IPS DF 4.7 (cell line): ENCODE results near the gene MAPKAPK2.

Experiments
- DNase-seq: peaks from one replicate; pipeline ENCODE4 v3.0.0-alpha.2; 2013; ENCODE audit warnings: low spot score; ENCODE audit errors: extremely low read depth

Gene MAPKAPK2

DNA sequence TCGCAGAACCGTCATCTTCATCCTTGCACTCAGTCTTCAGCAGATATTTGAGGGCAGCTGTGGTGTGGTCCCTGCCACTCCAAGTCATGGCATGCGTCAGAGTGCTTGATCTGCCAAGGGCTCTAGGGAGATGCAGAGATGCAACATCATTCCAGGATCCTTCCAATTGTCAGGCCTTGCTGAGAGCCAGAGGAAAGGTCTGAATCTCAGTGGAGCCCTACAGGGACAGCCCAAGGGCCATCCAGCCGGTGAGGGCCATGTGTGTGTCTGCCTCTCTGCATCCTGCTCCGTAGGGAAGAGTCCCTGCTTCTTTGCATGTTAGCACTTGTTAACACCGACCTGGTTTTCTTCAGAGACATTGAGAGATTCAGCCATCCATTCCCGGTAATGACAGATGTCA, 17.6 kb downstream of the MAPKAPK2 start:
- no peak for DNase-seq

DNA sequence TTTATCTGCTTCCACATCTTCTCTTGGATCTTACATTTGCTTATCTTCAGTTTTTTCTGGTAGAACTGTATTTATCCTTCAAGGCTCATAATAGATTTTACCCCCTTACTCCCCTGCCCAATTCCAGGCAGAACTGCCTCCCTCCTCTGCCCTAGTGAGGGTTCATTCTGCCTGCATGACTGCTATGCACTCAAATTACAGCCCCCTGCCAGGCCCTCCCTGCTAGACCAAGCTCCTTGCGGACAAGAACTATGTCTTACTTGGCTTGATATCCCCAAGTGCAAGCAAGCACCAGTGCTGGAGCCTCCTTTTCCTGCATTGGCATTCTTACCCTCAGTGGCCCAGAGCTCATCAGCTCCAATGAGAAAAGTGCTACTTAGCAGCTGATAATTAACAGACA, 18.1 kb downstream of the MAPKAPK2 start:
- DNase-seq = no peak

DNA sequence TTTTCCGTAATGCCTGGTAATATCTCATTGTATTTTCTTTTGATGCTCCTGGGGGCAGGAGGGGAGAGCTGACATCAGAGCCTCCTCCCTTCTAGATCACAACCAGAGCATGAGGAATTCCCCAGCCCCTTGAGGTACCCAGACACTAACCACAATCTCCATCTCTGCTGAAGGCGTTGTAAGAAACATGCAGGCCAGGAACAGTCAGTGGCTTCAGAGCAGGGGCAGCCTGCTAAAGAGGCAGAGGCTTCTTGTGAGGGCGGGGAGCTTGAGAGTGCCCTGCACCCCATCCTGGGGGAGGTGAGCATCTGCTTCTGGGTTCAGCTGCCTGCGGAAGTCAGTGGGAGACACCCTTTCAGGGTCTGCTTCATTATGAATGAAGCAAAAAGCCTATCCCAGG, 19.0 kb downstream of the MAPKAPK2 start:
- no peak for DNase-seq

DNA sequence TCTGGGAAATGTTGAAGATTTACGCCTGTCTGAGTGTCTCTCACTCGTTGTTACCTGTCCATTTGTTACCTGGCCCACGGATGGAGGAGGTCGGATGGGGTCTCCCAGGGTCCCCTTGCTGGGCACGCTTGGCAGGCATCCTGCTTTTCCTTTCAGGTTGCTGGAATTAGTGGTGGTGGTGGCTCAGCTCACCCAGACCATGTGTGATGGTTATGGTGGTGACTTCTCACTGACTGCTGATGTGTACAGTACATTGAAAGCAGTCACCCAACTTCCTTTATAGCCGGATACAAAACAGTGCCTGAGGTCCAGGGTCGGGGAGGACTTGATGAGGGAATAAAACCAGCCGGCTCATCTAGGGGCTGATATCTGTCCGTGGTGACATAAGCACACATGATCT, 19.5 kb downstream of the MAPKAPK2 start:
- no peak for DNase-seq

DNA sequence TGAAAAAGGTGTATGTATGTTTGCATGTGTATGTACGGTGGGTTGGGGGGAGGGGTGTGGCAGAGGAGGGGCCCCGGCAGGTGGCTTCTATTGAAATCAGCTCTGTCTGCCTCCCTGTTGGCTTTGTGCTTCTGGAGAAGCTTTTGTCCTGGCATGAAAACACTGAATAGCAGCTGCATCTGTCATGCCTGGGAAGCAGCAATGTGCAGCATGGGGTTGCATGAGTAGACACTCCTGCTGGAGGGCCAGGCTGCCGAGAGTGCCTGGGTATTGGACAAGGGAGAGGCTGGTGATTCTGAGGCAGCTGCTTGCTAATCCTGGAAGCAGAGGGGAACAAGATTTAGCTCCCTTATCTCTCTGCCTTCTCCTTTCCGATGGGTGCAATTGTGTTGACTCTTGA, 20.5 kb downstream of the MAPKAPK2 start:
- no peak for DNase-seq

DNA sequence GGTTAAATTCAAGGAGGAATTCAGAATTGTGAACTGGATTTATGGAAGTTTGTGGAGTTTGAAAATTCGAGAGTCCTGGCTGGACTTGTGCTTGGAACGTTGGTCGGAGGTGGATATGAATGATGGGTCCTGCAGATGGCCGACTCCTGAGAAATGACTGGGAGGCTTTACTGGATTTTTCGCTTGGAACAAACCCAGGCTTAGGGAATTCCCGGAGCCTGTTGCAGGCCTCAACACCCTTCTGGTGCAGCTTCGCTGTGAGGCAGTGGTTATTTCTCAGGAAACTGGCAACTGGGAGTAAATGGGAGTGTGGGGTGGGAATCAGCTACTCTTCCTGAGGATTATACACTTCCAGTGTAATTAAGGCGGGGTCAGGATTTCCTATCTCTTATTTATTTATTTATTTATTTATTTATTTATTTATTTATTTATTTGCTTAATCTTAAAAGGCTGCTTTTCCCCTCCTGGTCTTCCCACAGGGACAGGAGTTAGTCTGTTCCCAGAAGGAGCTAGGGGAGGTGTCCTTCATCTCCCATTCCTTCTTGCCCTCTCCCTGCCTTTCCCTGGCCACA, 21.1 kb downstream of the MAPKAPK2 start:
- no peak for DNase-seq

DNA sequence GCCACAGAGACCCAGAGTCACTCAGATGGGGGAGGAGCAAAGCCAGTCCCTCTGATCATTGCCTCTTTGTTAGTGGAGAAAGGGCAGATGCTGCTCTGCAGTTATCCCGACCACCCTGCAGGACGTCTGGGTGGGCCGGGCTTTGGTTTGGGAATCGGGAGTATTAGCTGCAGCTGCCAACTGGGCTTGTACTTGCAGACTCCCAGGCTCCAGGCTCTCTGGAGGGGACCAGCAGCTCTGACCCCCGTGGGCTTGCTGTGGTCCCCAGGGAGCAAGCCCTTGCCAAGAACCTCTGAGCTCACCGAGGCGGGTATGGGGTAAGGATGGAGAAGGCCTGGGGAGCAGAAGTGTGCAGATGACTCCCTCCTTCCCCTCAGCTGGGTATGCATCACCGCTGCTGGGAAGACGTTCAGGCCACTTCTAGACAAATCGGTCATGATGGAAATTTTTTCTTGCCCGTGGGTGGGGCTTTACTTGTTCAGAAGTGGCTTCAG, 21.6 kb downstream of the MAPKAPK2 start:
- DNase-seq = no peak

DNA sequence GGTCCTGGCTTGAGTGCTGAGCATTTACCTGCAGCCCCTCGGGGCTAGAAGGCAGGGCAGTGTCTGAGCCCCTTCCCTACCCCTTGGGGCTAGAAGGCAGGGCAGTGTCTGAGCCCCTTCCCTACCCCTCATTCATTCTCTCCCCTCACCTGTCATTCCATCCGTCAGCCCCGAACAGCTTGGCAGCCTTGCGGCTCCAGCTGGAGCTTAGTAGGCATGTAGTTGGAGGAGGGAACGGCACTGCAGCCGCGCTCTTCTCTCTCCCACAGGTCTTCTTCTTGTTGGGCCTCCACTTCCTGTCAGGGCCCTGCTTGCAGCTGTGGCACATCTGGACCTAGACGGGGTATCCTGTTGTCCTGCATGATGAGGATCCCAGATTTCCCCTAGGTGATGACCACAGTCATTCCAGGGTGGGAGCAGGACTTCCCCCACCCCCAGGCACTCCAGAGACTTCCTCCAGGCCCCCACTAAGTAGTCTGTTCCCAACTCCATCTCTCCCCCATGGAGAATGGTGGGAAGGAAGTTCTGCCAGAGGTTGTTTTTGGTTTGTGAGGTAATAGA, 22.2 kb downstream of the MAPKAPK2 start:
- DNase-seq = no peak

DNA sequence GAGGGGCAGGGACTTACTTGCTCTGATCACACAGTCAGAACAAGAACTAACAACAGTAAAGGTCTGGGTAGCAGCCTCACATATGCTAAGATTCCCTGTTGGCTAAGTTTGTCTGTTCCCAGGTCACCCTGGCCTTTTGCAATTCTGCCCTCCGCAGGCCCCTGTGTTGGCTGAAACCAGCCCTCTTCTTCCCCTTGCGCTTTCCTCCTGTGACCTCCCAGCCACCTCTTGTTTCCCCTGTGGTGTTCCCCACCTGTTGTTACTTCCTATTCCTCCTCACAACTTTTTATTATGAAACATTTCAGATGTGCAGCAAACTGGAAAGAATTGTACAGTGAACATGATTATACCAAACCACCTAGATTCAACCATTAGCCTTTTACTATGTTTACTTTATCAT, 23.4 kb downstream of the MAPKAPK2 start:
- DNase-seq = no peak

DNA sequence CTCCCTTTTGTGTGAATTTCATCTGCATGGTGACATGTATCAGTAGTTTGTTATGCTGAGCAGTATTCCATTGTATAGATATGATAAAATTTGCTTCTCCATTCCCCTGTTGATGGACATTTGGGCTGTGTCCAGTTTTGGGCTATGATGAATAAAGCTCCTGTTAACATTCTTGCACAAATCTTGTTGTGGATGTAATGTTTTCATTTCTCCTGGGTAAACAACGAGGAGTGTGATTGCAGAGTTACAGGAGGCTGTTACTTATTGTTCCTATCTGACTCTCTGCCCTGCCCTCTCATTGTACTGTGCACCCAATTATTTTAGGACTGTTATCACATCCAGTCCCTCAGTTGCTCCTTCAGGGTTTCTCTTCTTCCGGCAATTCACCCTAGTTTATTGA, 24.2 kb downstream of the MAPKAPK2 start:
- DNase-seq = no peak

DNA sequence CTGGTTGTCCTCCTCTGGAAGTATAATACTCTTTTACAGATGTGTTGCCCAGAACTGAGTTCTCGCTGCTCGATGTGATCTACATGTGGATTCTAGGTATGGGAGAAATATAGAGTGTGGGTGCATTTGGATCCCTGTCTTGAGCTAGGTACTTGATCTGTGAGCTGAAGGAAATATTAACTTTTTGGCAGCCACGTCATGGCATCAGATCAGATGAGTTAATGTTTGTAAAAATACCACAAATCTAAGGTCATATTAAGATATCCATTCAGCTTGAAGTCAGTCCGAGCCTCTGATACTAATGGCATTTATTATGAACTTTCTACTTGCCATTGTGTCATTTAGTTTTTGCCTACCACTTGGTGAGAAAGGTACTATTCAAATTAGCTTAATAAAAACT, 24.6 kb downstream of the MAPKAPK2 start:
- DNase-seq = no peak

DNA sequence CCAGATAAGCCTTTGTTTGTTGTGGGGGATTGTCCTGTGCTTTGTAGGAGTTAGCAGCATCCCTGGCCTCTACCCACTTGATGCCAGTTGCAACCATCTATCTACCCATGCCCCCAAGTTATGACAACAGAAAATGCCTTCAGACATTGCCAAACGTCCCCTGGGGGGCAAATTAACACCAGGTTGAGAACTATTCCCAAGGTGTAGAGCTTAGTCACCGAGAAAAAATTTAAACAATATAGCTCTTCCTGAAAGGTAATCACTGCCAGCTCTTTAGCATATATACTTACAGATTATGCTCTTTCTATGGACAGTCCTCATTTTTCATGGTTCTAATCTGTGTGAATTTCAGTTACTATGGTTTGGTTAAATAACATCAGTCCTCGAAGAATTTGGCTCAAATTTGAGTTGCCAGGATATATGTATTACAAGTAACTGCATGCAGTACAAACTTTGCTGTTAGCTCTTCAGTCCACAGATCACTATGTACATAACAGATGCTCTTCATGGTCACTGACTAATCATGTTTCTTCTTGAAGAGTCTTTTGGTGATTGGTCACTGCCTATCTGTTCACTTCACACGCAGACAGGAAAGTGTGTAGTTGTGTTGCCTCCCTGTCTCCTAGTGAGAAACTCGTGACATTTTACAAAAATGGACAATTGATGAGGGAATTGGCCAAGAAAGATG, 25.2 kb downstream of the MAPKAPK2 start:
- no peak for DNase-seq

DNA sequence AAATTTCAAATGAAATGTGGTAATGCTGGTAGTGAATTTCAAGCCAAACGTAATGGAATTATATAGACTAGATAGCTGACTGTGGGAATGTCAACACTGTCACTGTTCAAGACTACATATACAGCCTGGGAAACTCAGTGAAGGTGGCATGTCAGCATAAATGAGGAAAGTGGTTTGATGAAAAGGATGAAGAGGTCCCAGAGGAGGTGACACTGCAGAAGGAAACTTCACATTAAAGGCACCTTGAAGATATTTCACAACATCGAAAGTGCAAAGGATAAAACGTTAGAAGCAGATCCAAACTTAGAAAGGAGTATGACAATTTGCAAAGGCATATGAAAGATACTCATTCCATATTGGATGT, 25.7 kb downstream of the MAPKAPK2 start:
- DNase-seq = no peak

DNA sequence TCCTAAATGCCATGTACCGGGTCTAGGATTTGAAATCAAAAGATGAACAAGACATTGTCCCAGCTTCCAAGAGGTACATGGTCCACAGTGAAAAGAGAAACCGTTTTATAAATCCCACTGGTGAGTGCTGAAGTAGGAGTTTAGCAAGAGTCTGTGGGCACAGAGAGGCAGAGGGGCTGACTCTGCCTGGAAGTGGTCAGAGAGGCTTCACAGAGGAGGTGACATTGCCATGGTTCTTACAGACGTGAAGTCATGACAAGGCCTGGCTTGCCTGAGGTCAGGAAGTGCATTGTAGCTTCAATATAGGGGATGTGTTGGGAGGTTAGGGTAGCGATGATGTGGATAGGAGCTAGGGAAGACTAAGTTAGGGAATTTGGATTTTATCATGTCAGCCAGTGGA, 28.4 kb downstream of the MAPKAPK2 start:
- no peak for DNase-seq

DNA sequence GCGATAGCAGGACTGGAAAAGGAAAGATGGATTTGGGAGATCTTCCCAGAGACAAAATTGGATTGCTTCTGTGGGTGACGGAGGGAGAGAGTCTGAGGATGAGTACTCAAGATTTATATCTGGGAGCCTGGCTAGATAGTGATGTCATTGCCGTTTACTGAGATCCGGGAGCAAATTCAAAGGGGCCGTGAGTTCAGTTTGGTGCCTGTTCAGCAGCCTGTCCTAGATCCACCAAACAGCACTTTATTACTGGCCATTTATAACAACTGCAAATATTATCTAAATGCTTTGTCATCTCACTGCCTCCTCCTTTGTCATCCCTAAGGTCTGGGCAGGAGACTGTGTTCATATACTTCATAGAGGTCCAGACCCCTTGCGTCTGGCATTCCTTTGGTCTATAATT, 29.2 kb downstream of the MAPKAPK2 start:
- no peak for DNase-seq

DNA sequence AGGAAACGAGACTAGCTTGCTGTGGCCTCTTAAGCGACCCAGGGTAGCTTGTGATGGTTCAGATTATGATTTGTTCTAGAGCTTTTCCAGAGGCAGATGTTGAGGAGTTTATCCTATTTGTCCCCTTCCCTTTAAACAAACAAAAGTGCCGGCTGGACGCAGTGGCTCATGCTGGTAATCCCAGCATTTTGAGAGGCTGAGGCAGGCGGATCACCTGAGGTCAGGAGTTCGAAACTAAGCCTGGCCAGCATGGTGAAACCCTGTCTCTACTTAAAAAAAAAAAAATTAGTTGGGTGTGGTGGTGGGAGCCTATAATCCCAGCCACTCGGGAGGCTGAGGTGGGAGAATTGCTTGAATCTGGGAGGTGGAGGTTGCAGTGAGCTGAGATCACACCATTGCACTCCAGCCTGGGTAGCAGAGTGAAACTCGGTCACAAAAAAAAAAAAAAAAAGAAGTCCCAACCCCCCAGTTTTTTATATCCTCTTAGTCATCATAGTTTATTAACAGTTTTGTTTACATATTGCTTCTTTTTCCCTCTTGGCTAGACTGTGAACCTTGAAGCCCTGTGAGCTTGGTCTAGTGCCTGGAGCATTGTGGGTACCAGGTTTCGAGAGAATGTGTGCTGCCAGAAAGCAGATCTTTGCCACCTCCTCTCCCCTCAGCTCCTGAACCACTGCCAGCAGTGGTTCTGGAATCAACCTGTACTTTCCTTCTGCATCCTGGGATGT, 29.8 kb downstream of the MAPKAPK2 start:
- DNase-seq = no peak

DNA sequence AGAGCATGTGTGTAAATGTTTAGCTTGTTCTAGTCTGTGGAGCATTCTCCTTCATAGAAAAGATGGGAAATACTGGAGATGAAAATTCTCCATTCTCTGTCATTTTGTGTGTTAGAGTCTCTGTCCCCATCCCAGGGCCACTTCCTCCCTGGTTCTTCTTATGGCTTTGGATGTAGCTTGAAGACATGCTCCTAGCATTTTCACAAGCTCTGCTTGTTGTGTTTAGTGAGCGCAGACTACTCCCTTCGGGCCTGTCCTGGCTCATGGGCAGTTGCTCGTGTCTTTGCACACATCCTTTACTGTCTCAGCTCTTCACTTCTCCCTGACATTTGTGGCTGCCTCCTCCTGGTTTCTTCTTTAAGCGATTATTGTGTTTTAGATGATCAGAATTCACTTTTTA, 30.4 kb downstream of the MAPKAPK2 start:
- no peak for DNase-seq

DNA sequence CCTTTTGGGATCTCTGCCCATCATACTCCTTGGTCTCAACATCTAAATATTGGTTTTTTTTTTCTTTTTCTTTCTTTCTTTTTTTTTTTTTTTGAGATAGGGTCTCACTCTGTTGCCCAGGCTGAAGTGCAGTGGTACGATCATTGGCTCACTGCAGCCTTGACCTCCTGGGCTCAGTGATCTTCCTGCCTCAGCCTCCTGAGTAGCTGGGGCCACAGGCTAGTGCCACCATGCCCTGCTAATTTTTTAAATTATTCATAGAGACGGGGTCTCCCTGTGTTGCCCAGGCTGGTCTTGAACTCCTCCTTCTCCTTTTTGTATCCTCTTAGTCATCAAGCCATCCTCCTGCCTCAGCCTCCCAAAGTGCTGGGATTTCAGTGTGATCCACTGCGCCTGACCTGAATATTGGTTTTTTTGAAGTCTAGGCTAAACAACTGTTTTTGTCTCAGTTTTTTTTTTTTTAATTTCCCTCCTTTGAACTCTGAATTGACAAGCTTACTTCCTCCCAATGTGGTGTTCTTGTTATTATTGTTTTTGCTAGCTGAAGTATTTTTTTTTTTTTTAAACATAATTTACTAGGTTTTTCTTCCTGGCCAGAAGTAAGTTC, 30.9 kb downstream of the MAPKAPK2 start:
- no peak for DNase-seq

DNA sequence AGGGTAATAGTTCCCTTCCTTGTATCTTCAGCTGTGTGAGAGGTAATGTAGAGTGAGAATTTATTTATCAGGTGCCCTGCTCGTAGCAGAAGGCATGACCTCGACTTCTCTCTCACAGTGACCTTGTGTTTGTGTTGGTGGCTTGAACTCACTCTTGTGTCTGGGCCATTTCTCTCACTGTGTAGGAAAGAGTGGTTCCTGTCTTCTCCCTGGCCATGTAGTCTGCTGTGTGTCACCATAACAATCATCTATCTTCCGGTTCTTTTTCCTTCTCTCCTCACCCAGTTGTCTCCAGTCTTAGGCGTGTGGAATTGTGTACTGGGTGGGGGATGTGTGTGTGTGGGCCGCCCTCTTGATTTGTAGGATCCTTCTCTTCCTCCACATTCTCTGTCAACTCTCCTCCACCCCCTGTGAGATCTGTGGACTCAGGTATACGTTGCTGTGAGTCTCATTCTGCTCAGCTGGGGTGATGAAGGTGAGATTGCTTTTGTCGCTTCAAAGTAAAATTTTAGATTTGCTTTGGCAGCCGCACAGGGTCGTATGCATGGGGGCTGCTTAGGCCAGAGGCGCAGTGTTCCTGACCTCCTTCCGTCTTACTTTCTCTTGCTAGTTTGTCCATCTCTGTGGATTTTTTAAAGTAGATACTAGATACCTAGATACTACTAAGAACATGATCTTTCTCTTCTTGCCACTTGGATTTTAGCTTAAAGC, 31.6 kb downstream of the MAPKAPK2 start:
- DNase-seq = no peak

DNA sequence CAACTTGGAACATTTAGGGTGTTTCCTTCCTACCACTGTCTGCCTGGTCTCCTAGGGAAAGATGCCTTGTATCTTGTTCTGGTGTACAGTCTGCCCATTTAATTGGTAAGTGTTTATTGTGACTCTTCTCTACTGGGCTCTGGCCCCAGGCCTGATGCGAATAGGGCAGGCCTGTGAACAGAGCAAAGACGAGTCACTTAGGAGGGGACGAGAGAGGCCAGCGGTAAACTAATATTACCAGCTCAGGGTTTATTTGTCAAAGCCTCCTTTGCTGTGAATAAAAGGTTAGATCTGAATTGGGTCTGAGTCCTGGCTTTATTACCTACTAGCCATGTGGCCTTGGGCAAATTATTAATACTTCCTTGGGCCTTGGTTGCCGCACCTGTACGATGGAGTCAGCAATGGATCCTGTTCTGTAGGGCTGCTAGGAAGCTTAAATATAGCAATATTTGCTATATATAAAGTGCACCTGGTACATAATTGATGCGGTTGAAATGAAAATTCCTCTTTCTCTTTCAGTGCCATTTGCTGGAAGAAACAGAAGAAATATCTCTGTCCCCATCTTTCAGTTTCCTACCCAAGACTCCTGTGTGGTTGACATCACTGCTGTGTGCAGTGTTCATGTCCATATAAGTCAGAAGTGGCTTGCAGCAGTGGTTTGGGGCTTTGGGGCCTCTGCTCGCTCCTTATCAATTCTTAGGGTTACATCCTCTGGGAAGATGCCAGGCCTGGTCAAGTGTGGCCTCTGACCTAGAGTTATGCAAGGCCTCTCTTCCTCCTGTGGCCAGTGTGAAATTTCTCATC, 32.4 kb downstream of the MAPKAPK2 start:
- DNase-seq = no peak

DNA sequence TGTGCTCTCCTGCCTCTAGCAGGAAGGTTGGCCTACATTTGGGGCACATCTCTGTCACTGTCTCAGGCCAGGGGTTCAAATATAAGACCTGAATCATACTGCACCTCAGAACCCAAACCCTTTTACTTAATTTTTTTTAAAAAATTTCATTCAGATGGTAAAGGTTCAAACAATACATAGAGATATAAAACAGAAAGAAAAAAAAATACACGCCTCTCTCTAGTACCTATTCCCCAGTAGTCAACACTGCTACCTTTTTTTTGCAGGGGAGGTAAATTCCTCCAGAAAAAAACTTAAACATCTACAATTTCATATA, 32.9 kb downstream of the MAPKAPK2 start:
- no peak for DNase-seq
